ENCODE measurements around the gene ACLY.
"Not testable (repeated sequence)": the region's sequence is repeated elsewhere in the genome, so short reads cannot be mapped to it uniquely, and the experiment has no call there.

ACLY gene

DNA sequence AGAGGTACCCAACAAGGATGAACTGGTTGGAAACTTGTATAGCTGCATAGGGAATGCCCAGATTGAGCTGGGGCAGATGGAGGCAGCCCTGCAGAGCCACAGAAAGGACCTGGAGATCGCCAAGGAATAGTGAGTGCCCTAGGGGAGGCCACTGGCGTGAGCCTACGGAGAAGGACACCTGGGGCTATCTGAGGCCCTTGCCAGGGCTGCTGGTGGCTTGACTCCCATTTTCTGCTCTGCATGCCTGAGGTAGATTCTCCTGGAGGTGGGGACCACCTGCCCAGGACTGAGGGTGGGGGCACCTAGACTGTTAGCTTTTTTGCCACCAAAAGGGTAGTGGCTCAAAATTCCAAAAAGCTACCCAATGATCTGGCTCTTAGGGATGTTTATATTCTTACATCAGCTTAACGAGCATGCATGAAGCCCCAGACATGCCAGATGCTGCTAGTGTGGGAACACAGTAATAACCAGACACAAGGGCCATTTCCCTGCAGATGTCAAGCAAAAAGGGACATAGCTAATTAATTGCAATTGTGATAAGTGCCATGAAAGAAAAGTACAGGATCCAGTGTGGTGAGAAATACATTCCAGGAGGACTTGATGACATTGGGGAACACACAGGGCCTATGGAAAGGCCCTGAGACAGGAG lies 20.4 kb upstream of the ACLY start:
- no peak for DNase-seq

DNA sequence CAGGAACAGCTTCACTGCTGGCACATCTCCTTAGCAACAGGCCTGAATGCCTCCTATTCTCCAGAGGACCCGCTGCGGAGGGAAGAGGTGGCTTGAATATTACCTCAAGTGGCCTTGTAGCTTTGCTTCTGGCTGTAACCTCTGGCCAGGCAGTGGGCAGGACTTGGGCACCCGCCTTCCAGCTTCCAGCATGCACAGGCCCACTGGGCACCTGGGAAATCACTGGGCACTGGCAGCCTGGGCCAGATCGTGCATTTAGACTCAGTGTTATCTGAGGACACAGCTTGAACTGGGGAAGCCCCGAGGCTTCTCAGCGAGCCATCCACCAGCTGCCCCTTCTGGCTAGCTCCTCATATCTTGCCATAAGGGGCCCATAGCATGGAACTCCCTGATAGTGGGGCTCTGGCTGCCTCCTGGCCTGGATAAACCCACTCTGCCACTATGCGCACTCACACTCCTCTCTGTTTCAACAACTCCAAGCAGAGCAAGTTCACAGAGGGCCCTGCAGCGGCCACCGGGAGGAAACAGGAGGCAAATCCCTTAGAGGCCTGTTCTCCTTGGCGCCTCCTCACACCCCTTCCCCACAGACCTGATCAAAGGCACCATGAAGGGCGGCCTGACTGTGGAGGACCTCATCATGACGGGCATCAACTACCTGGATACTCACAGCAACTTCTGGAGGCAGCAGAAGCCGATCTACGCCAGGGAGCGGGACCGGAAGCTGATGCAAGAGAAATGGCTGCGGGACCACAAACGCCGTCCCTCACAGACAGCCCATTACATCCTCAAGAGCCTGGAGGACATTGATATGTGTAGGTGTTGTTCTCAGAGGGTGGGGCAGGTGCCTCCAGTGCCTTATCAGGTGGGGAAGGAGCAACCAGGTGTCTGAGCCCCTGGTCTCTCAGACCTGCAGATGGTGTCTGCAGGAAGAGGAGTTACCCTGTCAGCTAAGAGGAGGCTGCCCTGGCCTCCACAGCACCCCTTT lies 19.5 kb upstream of the ACLY start:
- DNase-seq: no peak

DNA sequence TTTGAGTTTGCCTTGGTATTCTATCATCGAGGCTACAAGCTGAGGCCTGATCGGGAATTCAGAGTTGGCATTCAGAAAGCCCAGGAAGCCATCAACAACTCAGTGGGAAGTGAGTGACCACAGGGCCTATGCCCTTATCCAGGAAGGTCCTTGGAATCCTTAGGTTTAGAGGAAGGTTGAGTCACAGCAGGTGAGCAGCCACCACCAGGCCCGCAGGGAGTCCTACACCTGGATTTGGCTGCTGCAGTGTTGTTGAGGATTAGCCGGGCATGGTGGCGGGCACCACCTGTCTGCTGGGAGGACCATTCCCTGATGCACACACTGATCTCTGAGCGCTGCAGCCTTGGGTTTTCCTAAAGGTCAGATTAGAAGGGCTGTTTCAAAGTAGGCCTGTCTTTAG lies 16.9 kb upstream of the ACLY start:
- DNase-seq: no peak

DNA sequence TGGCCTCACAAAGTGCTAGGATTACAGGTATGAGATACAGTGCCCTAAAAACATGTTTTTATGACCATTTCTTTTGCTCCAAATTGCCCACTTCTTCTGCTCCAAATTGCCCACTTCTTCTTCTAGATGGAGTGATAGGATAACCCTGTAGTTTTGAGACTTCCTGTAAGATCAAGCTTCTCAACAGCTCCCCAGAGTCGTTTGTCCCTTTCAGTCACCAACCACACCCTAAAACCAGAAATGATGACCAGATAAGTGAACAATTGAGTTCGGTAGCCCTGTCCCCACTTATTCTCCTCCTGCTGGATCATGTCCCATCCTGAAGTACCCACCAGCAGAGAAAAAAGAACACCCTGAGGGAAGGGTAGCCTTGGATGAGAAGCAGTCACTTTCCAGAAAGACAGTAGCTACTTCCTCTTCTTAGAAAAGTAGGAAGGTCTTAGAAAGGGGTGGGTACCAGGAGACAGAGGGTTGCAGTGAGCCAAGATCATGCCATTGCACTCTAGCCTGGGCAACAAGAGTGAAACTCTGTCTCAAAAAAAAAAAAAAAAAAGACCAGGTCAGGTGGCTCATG lies 14.2 kb upstream of the ACLY start:
- no peak for DNase-seq

DNA sequence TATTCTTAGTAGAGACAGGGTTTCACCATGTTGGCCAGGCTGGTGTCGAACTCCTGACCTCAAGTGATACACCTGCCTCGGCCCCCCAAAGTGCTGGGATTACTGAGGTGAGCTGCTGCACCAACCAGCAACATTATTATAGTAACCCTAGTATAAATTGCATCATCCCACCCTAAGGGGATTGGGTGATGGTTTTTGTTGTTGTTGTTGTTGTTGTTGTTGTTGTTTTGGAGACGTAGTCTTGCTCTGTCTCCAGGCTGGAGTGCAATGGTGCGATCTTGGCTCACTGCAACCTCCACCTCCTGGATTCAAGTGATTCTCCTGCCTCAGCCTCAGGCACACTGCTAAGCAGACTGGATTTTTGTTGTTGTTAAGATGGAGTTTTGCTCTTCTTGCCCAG lies 13.0 kb upstream of the ACLY start:
- DNase-seq: not testable (repeated sequence)

DNA sequence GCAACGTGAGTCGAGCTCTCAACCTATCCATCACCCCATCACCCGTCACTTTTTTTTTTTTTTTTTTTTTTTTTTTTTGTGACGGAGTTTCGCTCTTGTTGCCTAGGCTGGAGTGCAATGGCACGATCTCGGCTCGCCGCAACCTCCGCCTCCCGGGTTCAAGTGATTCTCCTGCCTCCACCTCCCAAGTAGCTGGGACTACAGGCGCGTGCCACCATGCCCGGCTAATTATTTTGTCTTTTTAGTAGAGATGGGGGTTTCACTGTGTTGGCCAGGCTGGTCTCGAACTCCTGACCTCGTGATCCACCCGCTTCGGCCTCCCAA lies 12.0 kb upstream of the ACLY start:
- DNase-seq: not testable (repeated sequence)

DNA sequence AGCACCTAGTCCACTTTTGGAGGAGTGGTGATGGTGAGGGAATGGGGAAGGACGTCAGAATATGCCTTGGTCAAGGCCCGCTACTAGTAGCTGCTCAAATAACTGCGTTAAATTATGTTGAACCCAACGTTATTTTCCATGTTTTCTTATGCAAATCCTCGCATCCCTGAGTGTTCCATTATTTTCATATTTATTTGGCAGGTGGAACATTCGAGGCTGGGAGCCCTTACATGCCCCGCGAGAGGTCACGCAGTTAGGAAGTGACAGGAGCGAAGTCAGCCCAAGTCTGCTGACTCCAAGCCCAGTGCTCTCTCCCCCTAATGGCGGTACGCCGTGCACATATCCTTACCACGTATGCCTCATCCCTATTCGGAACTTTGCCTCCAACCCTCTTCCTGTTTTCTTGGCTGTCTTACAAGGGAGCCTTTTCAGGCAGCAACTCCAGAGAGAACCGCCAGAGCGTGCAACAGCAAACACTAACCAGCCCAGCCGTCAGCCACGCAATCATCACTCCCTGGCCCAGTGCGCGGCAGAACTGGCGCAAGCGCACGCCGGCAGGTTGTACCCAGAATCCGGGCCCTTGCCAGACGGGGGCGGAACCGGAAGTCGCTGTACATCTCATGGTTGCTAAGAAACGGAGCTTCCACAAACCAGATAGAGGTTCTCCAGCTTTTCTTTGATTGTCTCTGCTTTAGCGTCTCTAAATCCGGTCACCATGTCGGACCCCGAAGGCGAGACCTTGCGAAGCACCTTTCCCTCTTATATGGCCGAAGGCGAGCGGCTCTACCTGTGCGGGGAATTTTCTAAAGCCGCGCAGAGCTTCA lies 11.5 kb upstream of the ACLY start, which contains the start of gene ODAD4:
Gene ODAD4, plus strand, starts transcription at position 609 of the 824 bp plus-strand sequence. Its CDS starts 107 bp downstream, at position 716.
- DNase-seq: peak; percentile 97

DNA sequence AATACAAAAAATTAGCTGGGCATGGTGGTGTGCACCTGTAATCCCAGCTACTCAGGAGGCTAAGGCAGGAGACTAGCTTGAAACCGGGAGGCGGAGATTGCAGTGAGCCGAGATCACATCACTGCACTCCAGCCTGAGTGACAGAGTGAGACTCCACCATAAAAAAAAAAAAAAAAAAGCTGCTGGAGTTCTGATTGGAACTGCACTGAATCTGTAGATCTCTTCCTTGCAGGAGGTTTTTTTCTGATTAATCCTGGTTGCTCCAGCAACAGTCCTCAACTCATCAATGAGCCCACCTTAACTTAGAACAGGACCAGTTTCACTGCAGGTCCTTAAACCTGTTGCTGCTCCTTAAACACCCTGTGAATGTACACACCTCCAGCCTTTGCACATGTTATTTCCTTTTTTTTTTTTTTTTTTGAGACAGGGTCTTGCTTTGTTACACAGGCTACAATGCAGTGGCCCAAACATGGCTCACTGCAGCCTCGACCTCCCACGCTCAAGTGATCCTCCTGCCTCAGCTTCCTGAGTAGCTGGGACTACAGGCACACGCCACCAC lies 10.0 kb upstream of the ACLY start:
- DNase-seq: no peak

DNA sequence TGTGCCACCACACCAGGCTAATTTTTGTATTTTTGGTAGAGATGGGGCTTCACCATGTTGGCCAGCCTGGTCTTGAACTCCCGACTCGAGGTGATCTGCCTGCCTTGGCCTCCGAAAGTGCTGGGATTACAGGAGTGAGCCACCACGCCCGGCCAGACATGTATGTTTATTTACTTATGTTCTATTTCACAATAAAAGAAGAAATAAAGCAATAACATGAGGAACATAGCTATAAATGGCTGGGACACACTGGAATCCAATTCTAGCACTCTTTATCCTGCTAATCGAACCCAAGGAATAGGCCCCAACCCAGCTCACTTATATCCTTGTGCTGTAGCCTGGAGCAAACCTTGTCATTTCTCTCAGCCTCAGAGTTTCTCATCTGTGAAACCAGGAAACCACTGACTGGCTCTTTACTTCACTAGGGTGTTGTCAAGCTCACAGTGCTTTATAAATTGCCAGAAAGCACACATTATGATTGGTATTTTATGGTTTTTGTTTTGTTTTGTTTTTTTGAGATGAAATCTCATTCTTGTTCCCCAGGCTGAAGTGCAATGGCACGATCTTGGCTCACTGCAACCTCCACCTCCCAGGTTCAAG lies 7.3 kb upstream of the ACLY start:
- no peak for DNase-seq

DNA sequence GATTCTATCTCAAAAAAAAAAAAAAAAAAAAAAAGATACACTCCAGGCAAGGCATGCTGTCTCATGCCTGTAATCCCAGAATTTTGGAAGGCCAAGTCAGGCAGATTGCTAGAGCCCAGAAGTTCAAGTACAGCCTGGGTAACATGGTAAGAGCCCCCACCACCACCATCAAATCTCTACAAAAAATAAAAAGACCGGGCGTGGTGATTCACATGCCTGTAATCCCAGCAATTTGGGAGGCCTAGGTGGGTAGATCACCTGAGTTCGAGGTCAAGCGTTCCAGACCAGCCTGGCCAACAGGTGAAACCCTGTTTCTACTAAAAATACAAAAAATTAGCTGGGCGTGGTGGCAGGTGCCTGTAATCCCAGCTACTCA lies 1.8 kb upstream of the ACLY start:
- no peak for DNase-seq

DNA sequence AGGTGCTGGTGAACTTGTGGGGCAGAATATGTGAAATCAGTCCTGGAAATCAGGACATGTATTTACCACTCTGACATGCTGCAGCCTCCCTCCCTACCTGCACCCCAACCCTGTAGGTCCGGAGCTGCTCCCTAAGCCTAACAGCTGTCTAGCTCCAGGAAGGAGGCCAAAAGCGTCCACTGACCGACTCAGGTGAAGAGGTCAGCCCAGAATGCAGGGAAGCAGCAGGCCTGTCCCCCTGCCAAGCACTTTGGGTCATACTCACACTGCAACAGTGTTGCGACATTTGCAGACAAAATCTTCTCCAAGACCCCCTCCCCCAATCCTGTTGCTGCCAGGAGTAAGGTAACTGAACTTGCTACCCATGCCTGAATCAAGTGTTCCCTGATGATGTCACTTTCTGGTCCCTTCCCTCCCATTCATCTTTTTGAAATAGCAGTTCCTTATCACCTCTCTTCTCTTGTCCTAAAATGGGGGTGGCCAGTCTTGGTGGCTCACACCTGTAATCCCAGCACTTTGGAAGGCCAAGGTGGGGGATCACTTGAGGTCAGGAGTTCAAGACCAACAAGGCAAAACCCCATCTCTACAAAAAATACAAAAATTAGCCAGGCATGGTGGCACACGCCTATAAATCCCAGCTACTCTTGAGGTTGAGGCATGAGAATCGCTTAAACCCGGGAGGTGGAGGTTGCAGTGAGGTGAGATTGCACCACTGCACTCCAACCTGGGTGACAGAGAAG lies 1.3 kb upstream of the ACLY start:
- no peak for DNase-seq

DNA sequence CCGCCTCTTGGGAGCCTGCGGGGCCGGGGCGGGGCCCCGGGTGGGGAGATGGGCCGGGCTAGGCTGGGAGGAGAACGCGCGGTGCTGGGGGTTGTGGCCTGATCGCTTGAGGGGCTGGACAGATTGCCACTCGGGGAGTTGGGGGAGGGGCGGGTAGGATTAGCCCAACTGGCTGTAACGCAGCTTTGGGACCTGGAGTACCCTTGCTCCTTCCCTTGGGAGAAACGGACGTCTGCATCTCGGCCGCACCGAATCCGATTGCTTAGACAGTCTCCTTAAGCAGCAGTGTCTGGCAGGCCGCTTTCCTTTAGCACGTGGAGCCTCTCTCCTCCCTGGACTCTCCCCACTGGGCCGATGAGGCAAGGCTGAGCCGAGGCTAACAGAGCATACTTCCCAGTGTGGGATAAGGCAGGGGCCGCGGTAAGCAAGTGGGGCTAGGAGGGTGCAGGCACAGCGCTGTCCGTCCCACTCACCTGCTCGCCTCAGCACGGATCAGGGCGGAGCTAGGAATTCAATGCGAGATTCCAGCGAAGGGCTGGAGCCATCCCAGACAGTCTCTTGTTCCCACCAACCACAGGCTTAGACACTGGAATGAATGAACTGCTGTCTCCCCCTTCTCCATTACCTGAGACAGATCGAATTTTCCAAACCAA lies 540 bp upstream of the ACLY start:
- DNase-seq: no peak

DNA sequence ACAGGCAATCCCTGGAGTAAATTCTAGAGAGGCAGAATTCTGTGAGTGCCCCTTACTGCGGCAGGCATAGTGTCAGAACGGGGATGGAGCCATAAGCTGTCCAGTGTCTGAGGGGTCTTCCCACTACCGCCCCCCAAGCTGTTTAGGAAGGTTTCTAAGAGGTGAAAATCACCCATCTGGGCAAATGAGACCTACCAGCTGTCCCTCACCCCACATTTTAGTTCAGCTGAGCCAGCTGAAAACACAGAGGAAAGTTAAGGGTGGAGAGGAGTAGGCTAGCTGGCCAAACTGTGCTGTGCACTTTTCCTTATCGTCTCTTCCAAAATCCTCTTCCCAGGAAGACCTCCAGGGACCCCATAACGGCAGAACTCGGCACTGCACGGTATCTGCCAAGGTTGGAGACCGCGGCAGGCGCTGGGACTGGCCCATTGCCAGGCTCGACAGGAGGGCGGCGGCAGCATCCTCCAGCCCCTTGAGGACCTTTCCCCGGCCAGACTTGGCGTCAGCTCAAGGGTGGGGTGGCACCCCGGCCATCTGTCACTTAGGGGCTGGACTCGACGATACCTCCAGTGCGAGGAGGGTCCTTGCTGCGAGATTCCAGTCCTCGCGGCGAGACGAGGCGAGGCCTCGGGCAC lies 955 bp downstream of the ACLY start:
- DNase-seq: peak; percentile 30

DNA sequence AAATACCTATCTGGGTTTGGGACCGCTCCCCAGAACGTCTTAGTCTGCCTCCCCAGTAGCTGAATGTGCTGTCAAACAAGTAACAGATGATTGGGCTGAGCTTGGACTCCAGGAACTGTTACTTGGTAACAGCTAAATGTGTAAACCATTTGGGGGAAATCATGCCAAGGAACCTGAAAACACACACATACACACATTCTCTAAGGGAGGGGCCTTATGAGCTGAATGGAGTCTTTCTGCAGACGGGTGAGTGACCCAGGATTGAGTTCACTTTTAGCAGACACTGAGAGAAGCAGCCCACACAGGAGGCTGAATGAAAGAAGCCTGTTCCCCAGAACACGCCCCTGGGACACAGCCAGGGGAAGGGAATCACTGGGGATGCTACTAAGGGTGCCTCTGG lies 1.6 kb downstream of the ACLY start:
- DNase-seq: no peak

DNA sequence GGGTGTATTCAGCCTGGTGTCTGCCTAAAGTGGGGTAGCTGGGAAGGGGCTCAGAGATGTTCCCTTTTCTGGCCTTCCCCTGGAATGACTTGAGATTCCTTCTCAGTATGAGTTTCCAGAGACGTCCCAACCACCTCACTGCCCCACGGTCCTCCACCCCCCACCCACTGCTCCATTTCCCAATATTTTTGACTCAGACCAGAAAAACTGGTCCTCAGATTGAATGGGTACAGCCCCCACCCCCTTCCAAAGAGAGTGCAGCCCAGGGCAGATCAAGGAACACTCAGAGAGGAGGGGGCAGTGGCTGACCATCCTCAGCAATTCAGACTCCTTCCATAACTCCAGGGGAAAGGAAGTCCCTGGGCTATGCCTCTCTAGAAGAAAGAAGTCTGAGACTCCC lies 3.2 kb downstream of the ACLY start:
- no peak for DNase-seq

DNA sequence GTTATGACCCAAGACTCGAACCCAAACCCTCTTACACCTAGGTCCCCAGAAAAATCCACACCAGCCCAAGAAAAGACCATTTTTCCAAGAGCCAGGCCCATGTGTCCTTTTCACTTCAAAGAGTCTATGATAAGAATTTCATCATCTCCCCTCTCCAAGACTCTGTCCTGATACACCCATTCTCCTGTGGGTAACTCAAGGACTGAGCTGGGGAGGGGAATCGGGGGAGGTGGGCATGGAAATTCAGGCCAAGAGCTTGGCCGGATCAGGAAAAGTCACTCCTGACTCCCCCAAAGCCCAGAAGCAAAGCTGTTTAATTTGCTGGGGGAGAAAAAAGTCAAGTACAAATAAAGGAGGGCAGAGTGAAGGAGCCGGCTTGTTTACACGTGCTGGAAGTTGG lies 3.7 kb downstream of the ACLY start:
- DNase-seq: no peak

DNA sequence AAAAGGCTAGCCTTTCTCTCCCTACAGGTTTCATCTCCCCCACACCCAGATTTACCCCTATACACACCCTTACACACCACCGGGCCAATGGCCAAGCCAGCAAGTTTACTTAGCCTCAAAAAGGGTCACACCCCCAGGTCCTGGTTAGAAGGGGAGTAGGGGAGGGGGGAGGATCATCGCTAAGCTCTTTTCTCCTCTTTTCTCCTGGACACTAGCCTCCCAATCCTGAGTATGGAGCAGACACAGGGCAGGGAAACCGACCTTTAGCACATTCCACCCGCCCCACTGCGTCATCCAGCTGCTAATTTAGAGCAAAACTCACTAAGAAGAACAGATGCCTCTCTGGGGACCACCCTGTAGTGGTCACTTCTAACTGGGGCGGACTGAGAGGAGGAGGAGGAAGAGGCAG lies 4.4 kb downstream of the ACLY start:
- DNase-seq: no peak

DNA sequence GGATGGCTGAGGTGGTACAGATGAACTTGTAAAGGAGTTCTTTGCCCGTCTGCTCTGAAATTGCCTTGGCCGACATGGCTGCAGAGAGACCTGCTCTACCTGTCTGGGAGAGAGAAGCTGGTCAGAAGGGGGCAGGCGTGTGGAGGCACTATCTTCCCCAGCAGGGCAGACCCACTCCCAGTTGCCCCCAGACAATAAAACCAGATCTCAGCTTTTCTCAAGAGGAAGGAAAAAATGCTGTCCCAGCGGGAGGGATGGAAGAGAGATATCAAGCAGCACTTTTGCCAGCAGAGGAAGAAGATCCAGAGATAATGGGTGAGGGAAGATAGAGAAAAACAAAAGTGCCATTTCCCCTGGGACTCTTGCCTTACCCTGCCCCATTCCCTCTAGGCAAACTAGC lies 5.0 kb downstream of the ACLY start:
- no peak for DNase-seq

DNA sequence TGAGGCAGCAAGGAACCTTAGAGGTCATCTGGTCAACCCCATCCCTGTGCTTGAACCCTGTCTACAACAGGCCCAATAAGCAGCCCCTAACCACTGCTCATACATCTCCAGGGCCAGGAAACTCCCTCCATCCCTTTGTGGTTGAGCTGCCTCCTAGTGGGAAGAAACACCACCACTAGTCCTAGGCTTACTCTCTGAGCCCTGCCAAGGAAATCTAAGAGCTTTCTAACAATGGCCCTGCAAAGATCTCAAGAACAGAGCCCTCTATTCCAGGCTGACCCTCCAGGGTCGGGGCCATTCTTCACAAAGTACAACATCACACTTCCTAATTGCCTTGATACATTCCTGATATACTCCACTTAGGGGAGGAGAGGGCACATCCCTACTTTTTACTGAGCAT lies 5.8 kb downstream of the ACLY start:
- DNase-seq: no peak

DNA sequence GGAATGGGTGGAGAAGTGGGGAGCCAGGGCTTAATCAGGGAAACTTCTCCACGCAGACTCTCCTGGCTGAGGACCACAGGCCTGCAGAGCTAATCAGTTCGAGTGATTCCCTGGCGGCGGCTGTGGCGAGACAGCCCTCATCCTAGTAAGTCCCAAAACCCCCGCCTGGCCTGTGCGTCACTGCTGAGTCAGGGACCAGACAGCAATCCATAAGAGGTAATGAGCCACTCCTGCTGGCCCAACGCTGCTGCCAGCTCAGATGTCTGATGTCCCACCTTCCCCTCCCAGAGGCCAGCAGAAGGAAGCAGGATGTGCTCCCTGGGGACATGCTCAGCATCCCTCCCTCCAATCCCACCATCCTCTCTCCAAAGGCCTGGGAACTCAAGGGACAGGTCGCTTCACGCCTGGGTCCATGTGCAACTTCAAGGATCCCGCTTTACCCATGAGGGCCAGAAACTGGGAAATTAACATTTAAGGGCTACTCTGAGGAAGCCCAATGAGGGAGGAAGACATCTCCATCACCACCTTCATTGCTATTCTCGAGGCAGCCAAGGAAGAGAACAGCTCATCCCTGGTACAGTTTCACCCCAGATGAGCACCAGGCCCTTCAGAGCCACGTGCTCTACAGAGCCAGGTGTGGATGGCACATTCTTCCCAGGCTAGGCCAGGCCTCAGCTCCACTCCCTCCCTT lies 7.9 kb downstream of the ACLY start:
- DNase-seq: no peak

Data from central memory CD4-positive, alpha-beta T cell (primary cell).